ENCODE data around the gene MBNL3.

DNA sequence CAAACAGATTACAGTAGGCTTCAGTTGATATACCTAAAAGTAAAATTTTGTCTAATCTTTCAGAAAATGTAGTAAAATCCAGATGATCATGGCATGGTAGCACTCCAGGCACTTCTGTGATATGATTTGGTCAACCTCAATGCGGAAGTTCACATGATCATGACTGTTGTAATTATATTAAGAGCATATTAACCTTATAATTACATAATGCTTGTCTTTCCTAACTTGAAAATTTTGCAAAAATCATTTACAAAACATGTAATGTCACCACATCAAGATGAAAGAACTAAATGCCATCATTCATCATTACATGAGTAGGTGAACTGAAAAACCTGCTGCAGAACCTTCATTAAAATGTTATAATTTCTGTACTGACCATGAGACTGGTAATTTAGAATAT is 88.1 kb downstream of the MBNL3 start:
- no peak for TF ChIP-seq POLR2A (IDR thresholded peaks at IDR 0.05)
- TF ChIP-seq, protein P1, sequence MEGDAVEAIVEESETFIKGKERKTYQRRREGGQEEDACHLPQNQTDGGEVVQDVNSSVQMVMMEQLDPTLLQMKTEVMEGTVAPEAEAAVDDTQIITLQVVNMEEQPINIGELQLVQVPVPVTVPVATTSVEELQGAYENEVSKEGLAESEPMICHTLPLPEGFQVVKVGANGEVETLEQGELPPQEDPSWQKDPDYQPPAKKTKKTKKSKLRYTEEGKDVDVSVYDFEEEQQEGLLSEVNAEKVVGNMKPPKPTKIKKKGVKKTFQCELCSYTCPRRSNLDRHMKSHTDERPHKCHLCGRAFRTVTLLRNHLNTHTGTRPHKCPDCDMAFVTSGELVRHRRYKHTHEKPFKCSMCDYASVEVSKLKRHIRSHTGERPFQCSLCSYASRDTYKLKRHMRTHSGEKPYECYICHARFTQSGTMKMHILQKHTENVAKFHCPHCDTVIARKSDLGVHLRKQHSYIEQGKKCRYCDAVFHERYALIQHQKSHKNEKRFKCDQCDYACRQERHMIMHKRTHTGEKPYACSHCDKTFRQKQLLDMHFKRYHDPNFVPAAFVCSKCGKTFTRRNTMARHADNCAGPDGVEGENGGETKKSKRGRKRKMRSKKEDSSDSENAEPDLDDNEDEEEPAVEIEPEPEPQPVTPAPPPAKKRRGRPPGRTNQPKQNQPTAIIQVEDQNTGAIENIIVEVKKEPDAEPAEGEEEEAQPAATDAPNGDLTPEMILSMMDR (IDR thresholded peaks at IDR 0.05) = no peak

All from body of pancreas (tissue), 4 donors.